Panc1 (cell line): ENCODE data around the gene HMCN2. TPM values are rescaled to one million over a fixed set of nuclear protein-coding genes. Genes with fewer than 3 reads are reported as not detected.

Source experiments
- ATAC-seq: fragments of 200-7000 bp; cut with Tn5 transposase; 2 replicates; pipeline ENCODE4 v1.9.1; 2020; ENCODE audit warnings: mild to moderate bottlenecking, moderate library complexity
- BruUV-seq: library from RNA; stranded (reverse); fragments of 400-500 nt; replicated peaks from 2 replicates; lab custom pipeline; 2021; lab: Mats Ljungman, UMichigan
- CTCF ChIA-PET: fragments of 300-600 bp; sonication (Branson Sonifier 250); formaldehyde crosslinking; loops from one replicate; lab custom pipeline; 2022; ENCODE audit warnings: antibody characterized with exemption; lab: Charles Lee
- POLR2A ChIA-PET: fragments of 300-600 bp; sonication (Branson Sonifier 250); formaldehyde crosslinking; loops from one replicate; lab custom pipeline; 2022; ENCODE audit warnings: antibody characterized with exemption; lab: Charles Lee
- DNase-seq: peaks from one replicate; pipeline ENCODE4 v3.0.0-alpha.2; 2010; ENCODE audit warnings: low read depth, low spot score
- H3K27ac ChIP-seq: 2 replicates; pipeline ENCODE4 v1.5.1; 2011; ENCODE audit warnings: mild to moderate bottlenecking, low read length, inconsistent platforms
- H3K27me3 ChIP-seq: fragments of 200-500 bp; sonication (Bioruptor generic); 2 replicates; pipeline ENCODE4 v1.6.0; 2014; ENCODE audit warnings: low read length, inconsistent platforms; ENCODE audit not compliant: control insufficient read depth, insufficient read depth
- H3K36me3 ChIP-seq: fragments of 200-500 bp; sonication (Bioruptor generic); 2 replicates; pipeline ENCODE4 v1.5.1; 2014; ENCODE audit warnings: inconsistent platforms, mild to moderate bottlenecking, low read length, moderate library complexity; ENCODE audit not compliant: control insufficient read depth, insufficient read depth
- H3K4me1 ChIP-seq: 2 replicates; pipeline ENCODE4 v1.5.1; 2011; ENCODE audit warnings: inconsistent platforms, mild to moderate bottlenecking, low read length, moderate library complexity; ENCODE audit not compliant: control insufficient read depth, insufficient read depth
- H3K4me3 ChIP-seq, 2 experiments: 2 replicates each; pipeline ENCODE4 v1.5.1; 2011 to 2012; ENCODE audit warnings: low read depth in 2 of 2, low read length in 2 of 2, mild to moderate bottlenecking in 2 of 2, inconsistent platforms in 1 of 2, moderate library complexity in 1 of 2
- H3K9me3 ChIP-seq: fragments of 200-500 bp; sonication (Bioruptor generic); 2 replicates; pipeline ENCODE4 v1.5.1; 2014; ENCODE audit warnings: low read depth, mild to moderate bottlenecking, inconsistent platforms, low read length, moderate library complexity; ENCODE audit not compliant: control insufficient read depth, insufficient read depth
- POLR2AphosphoS5 ChIP-seq: IDR thresholded peaks from 2 replicates; pipeline ENCODE4 v1.6.1; 2012; ENCODE audit warnings: mild to moderate bottlenecking, low read depth, low read length, moderate library complexity
- SIN3A ChIP-seq: IDR thresholded peaks from 2 replicates; pipeline ENCODE4 v1.6.1; 2012; ENCODE audit warnings: low read depth, mild to moderate bottlenecking, low read length, moderate library complexity, borderline replicate concordance; ENCODE audit not compliant: insufficient read depth
- TCF7L2 ChIP-seq: IDR thresholded peaks from 2 replicates; pipeline ENCODE4 v1.6.1; 2011; ENCODE audit warnings: mild to moderate bottlenecking, low read depth, low read length, inconsistent platforms
- in situ Hi-C: cut with HindIII; loops from 2 replicates; pipeline ENCODE4 v1.10.0; 2016; ENCODE audit warnings: low sequenced_read_pairs, low pct_unique_long_range_greater_than_20kb
- intact Hi-C: fragments of 100-400 bp; cut with micrococcal nuclease; formaldehyde crosslinking; loops from one replicate; pipeline ENCODE4 v1.10.0; 2022; ENCODE audit not compliant: unreplicated experiment
- total RNA-seq: library from RNA; stranded (reverse); gene quantifications from one replicate; pipeline ENCODE4 v1.2.1, GENCODE V29; 2021; ENCODE audit not compliant: unreplicated experiment
- TF ChIP-seq, protein P1 (sequence below), 2 experiments: IDR thresholded peaks; 2 replicates each; pipeline ENCODE4 v1.6.1; 2011 to 2012; ENCODE audit warnings: low read depth in 2 of 2, control low read depth in 1 of 2, low read length in 1 of 2, mild to moderate bottlenecking in 1 of 2, moderate library complexity in 1 of 2; ENCODE audit not compliant: insufficient read depth in 1 of 2
- TF ChIP-seq, protein P2 (sequence below): fragments of 450-650 bp; IDR thresholded peaks from 2 replicates; pipeline ENCODE4 v1.5.1; 2017; ENCODE audit warnings: mild to moderate bottlenecking

HMCN2 gene
- total RNA-seq, 1 experiment from 2014 or later: 0.05 TPM

DNA sequence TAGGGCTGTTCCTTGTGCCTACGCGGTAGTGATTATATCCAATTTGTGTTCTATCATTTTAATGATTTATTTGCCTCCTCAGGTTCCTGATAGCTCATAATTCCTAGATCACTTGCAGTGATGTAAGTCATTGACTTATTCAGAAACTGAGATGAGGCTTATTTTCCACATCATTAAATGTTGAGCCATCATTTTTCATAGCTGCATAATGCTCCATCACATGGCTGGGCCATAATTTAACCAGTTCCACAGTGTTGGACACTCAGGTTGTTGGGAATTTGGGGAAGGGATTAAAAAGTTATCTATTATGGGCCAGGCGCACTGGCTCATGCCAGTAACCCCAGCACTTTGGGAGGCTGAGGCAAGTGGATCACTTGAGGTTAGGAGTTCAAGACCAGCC, 35.8 kb upstream of the HMCN2 start:
- Histone ChIP-seq H3K27ac (no peak overlapping the region), H3K9me3 (no peaks in the 10 kb centered on the region), H3K4me3 (no peak overlapping the region), H3K36me3 (no peaks in the 10 kb centered on the region; the same call in 1 of the 2 replicates), H3K4me1 (no peaks in the 10 kb centered on the region), H3K27me3 (no peaks in the 10 kb centered on the region)
- no TSS peak for BruUV-seq
- intact Hi-C loops (no loop called here), in situ Hi-C loops (no loop called here)
- ChIA-PET CTCF (interaction anchor here (0.7 kb wide), 1 partner anchor 12 kb away, joined by 6 read pairs; no protein-coding TSS in a partner anchor), POLR2A (no interaction called here)
- DNase-seq: no peak
- ATAC-seq: no peak
- no peak for TF ChIP-seq POLR2AphosphoS5
- TF ChIP-seq, protein P1, sequence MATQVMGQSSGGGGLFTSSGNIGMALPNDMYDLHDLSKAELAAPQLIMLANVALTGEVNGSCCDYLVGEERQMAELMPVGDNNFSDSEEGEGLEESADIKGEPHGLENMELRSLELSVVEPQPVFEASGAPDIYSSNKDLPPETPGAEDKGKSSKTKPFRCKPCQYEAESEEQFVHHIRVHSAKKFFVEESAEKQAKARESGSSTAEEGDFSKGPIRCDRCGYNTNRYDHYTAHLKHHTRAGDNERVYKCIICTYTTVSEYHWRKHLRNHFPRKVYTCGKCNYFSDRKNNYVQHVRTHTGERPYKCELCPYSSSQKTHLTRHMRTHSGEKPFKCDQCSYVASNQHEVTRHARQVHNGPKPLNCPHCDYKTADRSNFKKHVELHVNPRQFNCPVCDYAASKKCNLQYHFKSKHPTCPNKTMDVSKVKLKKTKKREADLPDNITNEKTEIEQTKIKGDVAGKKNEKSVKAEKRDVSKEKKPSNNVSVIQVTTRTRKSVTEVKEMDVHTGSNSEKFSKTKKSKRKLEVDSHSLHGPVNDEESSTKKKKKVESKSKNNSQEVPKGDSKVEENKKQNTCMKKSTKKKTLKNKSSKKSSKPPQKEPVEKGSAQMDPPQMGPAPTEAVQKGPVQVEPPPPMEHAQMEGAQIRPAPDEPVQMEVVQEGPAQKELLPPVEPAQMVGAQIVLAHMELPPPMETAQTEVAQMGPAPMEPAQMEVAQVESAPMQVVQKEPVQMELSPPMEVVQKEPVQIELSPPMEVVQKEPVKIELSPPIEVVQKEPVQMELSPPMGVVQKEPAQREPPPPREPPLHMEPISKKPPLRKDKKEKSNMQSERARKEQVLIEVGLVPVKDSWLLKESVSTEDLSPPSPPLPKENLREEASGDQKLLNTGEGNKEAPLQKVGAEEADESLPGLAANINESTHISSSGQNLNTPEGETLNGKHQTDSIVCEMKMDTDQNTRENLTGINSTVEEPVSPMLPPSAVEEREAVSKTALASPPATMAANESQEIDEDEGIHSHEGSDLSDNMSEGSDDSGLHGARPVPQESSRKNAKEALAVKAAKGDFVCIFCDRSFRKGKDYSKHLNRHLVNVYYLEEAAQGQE (IDR thresholded peaks at IDR 0.05; ENCODE audit: insufficient read depth in 1 of 2, low read depth in 2 of 2, low read length in 1 of 2): no peak
- no peak for TF ChIP-seq SIN3A
- no peak for TF ChIP-seq TCF7L2
- TF ChIP-seq, protein P2, sequence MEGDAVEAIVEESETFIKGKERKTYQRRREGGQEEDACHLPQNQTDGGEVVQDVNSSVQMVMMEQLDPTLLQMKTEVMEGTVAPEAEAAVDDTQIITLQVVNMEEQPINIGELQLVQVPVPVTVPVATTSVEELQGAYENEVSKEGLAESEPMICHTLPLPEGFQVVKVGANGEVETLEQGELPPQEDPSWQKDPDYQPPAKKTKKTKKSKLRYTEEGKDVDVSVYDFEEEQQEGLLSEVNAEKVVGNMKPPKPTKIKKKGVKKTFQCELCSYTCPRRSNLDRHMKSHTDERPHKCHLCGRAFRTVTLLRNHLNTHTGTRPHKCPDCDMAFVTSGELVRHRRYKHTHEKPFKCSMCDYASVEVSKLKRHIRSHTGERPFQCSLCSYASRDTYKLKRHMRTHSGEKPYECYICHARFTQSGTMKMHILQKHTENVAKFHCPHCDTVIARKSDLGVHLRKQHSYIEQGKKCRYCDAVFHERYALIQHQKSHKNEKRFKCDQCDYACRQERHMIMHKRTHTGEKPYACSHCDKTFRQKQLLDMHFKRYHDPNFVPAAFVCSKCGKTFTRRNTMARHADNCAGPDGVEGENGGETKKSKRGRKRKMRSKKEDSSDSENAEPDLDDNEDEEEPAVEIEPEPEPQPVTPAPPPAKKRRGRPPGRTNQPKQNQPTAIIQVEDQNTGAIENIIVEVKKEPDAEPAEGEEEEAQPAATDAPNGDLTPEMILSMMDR: no peak

DNA sequence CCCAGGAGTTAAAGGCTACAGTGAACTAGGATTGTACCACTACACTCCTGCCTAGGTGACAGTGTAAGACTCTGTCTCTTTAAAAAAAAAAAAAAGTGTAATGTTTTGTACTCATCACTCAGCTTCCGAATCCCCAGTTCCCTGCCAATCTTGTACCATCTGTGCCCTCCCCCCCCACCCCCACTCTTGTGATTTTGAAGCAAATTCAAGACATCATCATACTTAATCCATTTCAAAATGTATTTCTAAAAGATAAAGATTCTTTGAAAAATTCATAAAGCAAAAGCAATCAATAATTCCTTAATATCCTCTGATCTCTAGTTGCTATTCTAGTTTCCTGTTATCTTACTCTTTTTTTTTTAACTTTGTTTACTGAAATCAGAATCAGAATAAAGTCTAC, 34.9 kb upstream of the HMCN2 start:
- intact Hi-C loops (no loop called here), in situ Hi-C loops (no loop called here)
- DNase-seq (no peak), ATAC-seq (no peak)
- H3K27me3 ChIP-seq: no peaks in the 10 kb centered on the region
- H3K27ac ChIP-seq: no peak overlapping the region
- H3K4me1 ChIP-seq: no peaks in the 10 kb centered on the region
- ChIA-PET POLR2A (no interaction called here), CTCF (interaction anchor here (0.7 kb wide), 1 partner anchor 11 kb away, joined by 6 read pairs; no protein-coding TSS in a partner anchor)
- no TSS peak for BruUV-seq
- H3K9me3 ChIP-seq: no peaks in the 10 kb centered on the region
- no peak overlapping the region for H3K4me3 ChIP-seq
- H3K36me3 ChIP-seq: no peaks in the 10 kb centered on the region; the same call in 1 of the 2 replicates
- TF ChIP-seq TCF7L2 (no peak), SIN3A (no peak), POLR2AphosphoS5 (no peak)
- TF ChIP-seq, protein P2: no peak
- TF ChIP-seq, protein P1 (IDR thresholded peaks at IDR 0.05; ENCODE audit: insufficient read depth in 1 of 2, low read depth in 2 of 2, low read length in 1 of 2): no peak
